Activated T-cell treated with anti-CD3 and anti-CD28 coated beads, Interleukin-2, amount 50 U/mL, for 1 hour (primary cell): Measurements from ENCODE around the gene ATP6V0A4.

Experiments used
- DNase-seq: peaks from one replicate; pipeline ENCODE4 v3.0.0-alpha.2; 2020

The ATP6V0A4 gene

DNA sequence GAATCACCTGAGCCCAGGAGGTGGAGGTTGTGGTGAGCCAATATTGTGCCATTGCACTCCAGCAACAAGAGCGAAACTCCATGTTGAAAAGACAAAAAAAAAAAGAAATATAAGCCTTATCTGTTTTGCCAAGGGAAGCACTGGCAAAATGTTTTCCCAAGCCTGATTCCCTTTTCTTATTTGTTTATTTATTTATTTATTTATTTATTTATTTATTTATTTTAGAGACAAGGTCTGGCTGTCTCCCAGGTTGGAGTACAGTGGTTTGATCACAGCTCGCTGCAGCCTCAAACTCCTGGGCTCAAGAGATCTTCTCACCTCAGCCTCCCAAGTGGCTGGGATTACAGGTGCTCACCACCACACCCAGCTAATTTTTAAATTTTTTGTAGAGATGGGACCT is 141.0 kb downstream of the ATP6V0A4 start:
- no peak for DNase-seq
